ENCODE data around the gene LCN12.

The LCN12 gene

DNA sequence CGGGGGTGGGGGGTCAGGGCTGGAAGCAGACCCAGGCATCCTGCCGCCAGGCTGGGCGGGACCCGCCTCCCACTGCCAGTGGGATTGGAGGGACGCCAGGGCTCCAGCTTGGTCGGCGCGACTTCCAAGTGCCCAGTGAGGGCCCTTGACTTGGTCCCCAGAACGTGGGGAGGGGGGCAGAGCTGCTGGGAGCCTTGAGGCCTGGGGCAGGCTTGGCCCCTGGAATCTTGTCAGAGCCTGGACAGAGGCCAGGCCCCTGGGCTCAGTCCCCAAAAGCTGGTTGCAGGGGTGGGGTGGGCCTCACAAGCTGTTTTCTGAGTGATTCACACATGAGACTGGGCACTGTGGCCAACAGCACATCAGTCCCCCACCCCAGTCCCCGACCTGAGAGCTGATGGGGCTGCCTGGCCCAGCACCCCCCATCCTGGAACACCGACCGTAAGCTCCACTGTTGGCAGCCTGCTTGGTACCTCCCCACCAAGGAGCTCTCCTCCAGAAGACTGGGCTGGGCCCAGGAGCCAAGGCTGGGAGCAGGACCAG is 43.8 kb downstream of the LCN12 start:
- Histone ChIP-seq H2BK12ac (ENCODE audit: low read length) (no peak overlapping the region), H4K8ac (ENCODE audit: low read depth, low read length) (no peak overlapping the region), H3K14ac (ENCODE audit: low read length) (no peak overlapping the region), H2AFZ (ENCODE audit: low read length) (no peak overlapping the region), H3K4me3 (ENCODE audit: low read length in 2 of 2) (no peak overlapping the region), H3K4me1 (ENCODE audit: control insufficient read depth in 2 of 2, insufficient read depth in 1 of 2, low read depth in 1 of 2, low read length in 2 of 2) (peaks cover 9 to 19% of the 10 kb centered on the region in 2 donors), H2BK120ac (ENCODE audit: low read depth, low read length) (no peak overlapping the region), H2AK5ac (ENCODE audit: low read depth, low read length) (peak overlapping the region; percentile 88), H2BK5ac (ENCODE audit: low read length) (peak overlapping the region; percentile 11), H4K91ac (ENCODE audit: low read depth, low read length, poor library complexity) (no peak overlapping the region), H3K23ac (ENCODE audit: low read depth, low read length, poor library complexity) (no peak overlapping the region), H3K27me3 (ENCODE audit: control insufficient read depth in 3 of 3, insufficient read depth in 3 of 3, low read depth in 1 of 3, low read length in 3 of 3) (peaks cover 0 to 5% (median 0%) of the 10 kb centered on the region in 3 experiments), H3K18ac (ENCODE audit: low read length) (peak overlapping the region; percentile 92), H3K79me1 (ENCODE audit: low read depth, low read length) (peaks cover 9% of the 10 kb centered on the region), H3K36me3 (replicated peaks in 1 of 2; ENCODE audit: control insufficient read depth in 2 of 2, insufficient read depth in 2 of 2, low read length in 2 of 2) (peaks cover 6 to 15% of the 10 kb centered on the region in 2 donors), H2BK15ac (ENCODE audit: low read length) (peak overlapping the region; percentile 81), H3K9me3 (replicated peaks in 1 of 2; ENCODE audit: control insufficient read depth in 2 of 2, insufficient read depth in 1 of 2, low read depth in 1 of 2, low read length in 2 of 2) (peaks cover 3 to 6% of the 10 kb centered on the region in 2 donors), H3K4me2 (ENCODE audit: insufficient read depth, low read length, poor library complexity, severe bottlenecking) (no peak overlapping the region), H3K4ac (ENCODE audit: low read length) (no peak overlapping the region), H3K27ac (replicated peaks; ENCODE audit: low read length) (no peak overlapping the region), H3K9ac (ENCODE audit: low read depth, low read length, poor library complexity) (no peak overlapping the region)
- no CpG with 5 or more reads among the region's 12 CpGs for WGBS, 2 donors (ENCODE audit: extremely low coverage in 2 of 2, insufficient read length in 2 of 2, insufficient replicate concordance in 1 of 2)
- no peak for DNase-seq (ENCODE audit: low spot score)

DNA sequence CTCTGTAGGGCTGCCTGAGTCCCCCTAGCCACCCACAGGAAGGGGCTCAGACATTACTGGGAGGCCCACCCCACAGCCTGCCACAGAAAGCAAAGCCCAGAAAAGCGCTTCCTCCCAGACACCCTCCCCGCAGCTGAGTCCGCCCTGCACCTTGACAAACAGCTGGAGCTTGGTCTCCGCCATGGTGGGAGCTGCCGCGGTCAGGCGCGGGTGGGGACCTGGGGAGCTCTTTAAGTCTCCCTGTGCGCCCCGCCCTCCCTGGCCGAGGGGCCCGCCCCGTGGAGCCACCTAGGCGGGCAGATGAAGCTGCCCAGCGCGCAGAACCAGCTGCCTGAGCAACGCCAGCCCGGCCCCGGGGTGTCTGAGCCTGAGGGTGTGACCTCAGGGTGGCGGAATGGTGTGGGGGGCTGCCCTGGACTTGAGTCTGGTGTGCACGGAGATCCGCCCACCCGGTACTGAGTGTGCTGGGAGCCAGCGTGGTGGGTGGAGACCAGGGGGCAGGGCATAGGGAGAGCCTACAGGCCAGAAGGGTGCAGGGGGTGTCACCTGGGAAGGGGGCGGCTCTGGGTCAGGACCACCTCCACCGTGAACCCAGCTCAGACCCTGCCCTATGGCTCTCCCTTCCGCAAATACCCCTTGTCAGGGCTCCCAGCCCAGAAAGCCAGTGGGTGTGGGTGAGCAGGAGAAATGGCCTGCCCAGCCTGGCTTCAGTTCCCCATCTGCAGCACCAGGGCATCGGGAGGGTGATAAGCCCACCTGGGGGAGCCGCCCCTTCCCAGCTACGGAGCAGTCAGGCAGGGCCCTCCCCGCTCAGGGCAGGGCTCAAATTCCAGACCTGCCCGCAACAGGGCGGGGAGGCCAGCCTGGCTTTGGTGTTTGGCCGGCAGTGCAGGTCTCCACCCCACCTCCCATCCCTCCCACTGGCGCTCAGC is 44.6 kb downstream of the LCN12 start, which contains the start of gene CLIC3:
TSS of gene CLIC3 (minus strand) at position 208 of the 932 bp plus-strand sequence. CDS start at position 183, 25 bp downstream.
- peak within 1 kb of the TSS; percentile 68 for H3K23ac ChIP-seq (ENCODE audit: low read depth, low read length, poor library complexity)
- peak within 1 kb of the TSS; percentile 81 for H3K9ac ChIP-seq (ENCODE audit: low read depth, low read length, poor library complexity)
- whole genome bisulfite sequencing, 2 donors (ENCODE audit: extremely low coverage in 2 of 2, insufficient read length in 2 of 2, insufficient replicate concordance in 1 of 2) = no CpG with 5 or more reads among the region's 35 CpGs
- peak within 1 kb of the TSS; percentile 96 for H2BK15ac ChIP-seq (ENCODE audit: low read length)
- peaks cover 0 to 5% (median 0%) of the 10 kb centered on the region in 3 experiments for H3K27me3 ChIP-seq (ENCODE audit: control insufficient read depth in 3 of 3, insufficient read depth in 3 of 3, low read depth in 1 of 3, low read length in 3 of 3)
- H4K91ac ChIP-seq (ENCODE audit: low read depth, low read length, poor library complexity) = no peak within 1 kb of the TSS
- peak within 1 kb of the TSS in 1 of 2 donors; percentile 23 for H3K4me3 ChIP-seq (ENCODE audit: low read length in 2 of 2)
- peak within 1 kb of the TSS; percentile 56 for H3K4me2 ChIP-seq (ENCODE audit: insufficient read depth, low read length, poor library complexity, severe bottlenecking)
- H3K27ac ChIP-seq (replicated peaks; ENCODE audit: low read length) = no peak within 1 kb of the TSS
- peak within 1 kb of the TSS; percentile 92 for H3K18ac ChIP-seq (ENCODE audit: low read length)
- peaks cover 9 to 19% of the 10 kb centered on the region in 2 donors for H3K4me1 ChIP-seq (ENCODE audit: control insufficient read depth in 2 of 2, insufficient read depth in 1 of 2, low read depth in 1 of 2, low read length in 2 of 2)
- peaks cover 6 to 15% of the 10 kb centered on the region in 2 donors for H3K36me3 ChIP-seq (replicated peaks in 1 of 2; ENCODE audit: control insufficient read depth in 2 of 2, insufficient read depth in 2 of 2, low read length in 2 of 2)
- H3K79me1 ChIP-seq (ENCODE audit: low read depth, low read length) = peaks cover 9% of the 10 kb centered on the region
- H2AK5ac ChIP-seq (ENCODE audit: low read depth, low read length) = peak within 1 kb of the TSS; percentile 88
- H2BK12ac ChIP-seq (ENCODE audit: low read length) = peak within 1 kb of the TSS; percentile 22
- no peaks in the 10 kb centered on the region for H3K9me3 ChIP-seq (replicated peaks in 1 of 2; ENCODE audit: control insufficient read depth in 2 of 2, insufficient read depth in 1 of 2, low read depth in 1 of 2, low read length in 2 of 2)
- DNase-seq (ENCODE audit: low spot score) = no peak
- H2BK5ac ChIP-seq (ENCODE audit: low read length) = peak within 1 kb of the TSS; percentile 11
- H4K8ac ChIP-seq (ENCODE audit: low read depth, low read length) = peak within 1 kb of the TSS; percentile 43
- no peak within 1 kb of the TSS for H2AFZ ChIP-seq (ENCODE audit: low read length)
- H3K4ac ChIP-seq (ENCODE audit: low read length) = no peak within 1 kb of the TSS
- no peak within 1 kb of the TSS for H2BK120ac ChIP-seq (ENCODE audit: low read depth, low read length)
- H3K14ac ChIP-seq (ENCODE audit: low read length) = peak within 1 kb of the TSS; percentile 85

DNA sequence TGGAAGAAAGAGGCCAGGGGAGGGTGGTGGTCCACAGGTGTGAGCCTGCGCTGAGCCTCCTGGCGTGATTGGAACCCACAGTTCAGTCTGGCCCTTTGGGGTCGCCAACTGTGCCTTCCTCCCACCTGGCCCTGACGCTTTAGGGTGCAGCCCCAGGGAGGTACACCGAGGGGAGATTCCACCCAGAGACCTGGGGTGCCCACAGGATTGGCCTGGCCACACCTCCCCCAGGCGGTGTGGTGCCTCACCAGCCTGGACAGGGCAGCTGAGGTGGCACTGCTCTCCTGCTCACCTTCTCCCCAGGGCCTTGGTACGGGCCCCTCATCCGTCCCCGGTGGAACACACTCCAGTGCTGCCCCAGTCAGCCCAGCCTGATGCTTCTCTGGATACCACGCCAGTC is 45.3 kb downstream of the LCN12 start:
- Histone ChIP-seq H3K79me1 (ENCODE audit: low read depth, low read length) (peaks cover 8% of the 10 kb centered on the region), H4K91ac (ENCODE audit: low read depth, low read length, poor library complexity) (no peak overlapping the region), H2BK15ac (ENCODE audit: low read length) (peak overlapping the region; percentile 96), H3K14ac (ENCODE audit: low read length) (peak overlapping the region; percentile 21), H3K4ac (ENCODE audit: low read length) (no peak overlapping the region), H2BK5ac (ENCODE audit: low read length) (peak overlapping the region; percentile 10), H3K23ac (ENCODE audit: low read depth, low read length, poor library complexity) (peak overlapping the region; percentile 65), H3K27me3 (ENCODE audit: control insufficient read depth in 3 of 3, insufficient read depth in 3 of 3, low read depth in 1 of 3, low read length in 3 of 3) (peaks cover 0 to 5% (median 0%) of the 10 kb centered on the region in 3 experiments), H3K27ac (replicated peaks; ENCODE audit: low read length) (no peak overlapping the region), H3K36me3 (replicated peaks in 1 of 2; ENCODE audit: control insufficient read depth in 2 of 2, insufficient read depth in 2 of 2, low read length in 2 of 2) (peaks cover 6 to 15% of the 10 kb centered on the region in 2 donors), H2BK120ac (ENCODE audit: low read depth, low read length) (no peak overlapping the region), H3K4me3 (ENCODE audit: low read length in 2 of 2) (no peak overlapping the region), H3K9ac (ENCODE audit: low read depth, low read length, poor library complexity) (peak overlapping the region; percentile 12), H2AFZ (ENCODE audit: low read length) (no peak overlapping the region), H2BK12ac (ENCODE audit: low read length) (peak overlapping the region; percentile 0), H3K4me1 (ENCODE audit: control insufficient read depth in 2 of 2, insufficient read depth in 1 of 2, low read depth in 1 of 2, low read length in 2 of 2) (peaks cover 9 to 19% of the 10 kb centered on the region in 2 donors), H4K8ac (ENCODE audit: low read depth, low read length) (no peak overlapping the region), H2AK5ac (ENCODE audit: low read depth, low read length) (peak overlapping the region; percentile 88), H3K9me3 (replicated peaks in 1 of 2; ENCODE audit: control insufficient read depth in 2 of 2, insufficient read depth in 1 of 2, low read depth in 1 of 2, low read length in 2 of 2) (no peaks in the 10 kb centered on the region), H3K18ac (ENCODE audit: low read length) (peak overlapping the region; percentile 92), H3K4me2 (ENCODE audit: insufficient read depth, low read length, poor library complexity, severe bottlenecking) (no peak overlapping the region)
- DNase-seq (ENCODE audit: low spot score) = no peak
- no CpG with 5 or more reads among the region's 10 CpGs for WGBS, 2 donors (ENCODE audit: extremely low coverage in 2 of 2, insufficient read length in 2 of 2, insufficient replicate concordance in 1 of 2)

DNA sequence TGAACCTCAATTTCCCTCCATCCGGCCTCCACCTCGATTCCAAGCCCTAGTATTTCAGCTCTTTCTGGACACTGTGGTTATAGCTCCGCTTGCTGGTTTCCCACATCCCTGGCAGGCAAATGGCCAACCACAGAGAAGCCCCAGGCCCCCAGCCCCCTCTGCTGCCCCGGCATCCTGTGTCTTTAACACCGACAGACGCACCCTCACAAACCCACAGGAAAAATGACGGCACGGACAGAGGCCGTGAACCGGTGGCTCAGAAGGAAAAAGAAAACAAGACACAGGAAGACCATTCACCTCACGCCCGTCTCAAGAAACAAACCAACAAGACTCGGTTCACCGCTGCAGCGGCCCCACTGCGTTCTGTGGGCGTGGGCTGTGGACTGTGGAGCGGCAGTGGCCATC is 45.8 kb downstream of the LCN12 start:
- Histone ChIP-seq H3K27me3 (ENCODE audit: control insufficient read depth in 3 of 3, insufficient read depth in 3 of 3, low read depth in 1 of 3, low read length in 3 of 3) (peaks cover 0 to 5% (median 0%) of the 10 kb centered on the region in 3 experiments), H4K8ac (ENCODE audit: low read depth, low read length) (no peak overlapping the region), H3K9me3 (replicated peaks in 1 of 2; ENCODE audit: control insufficient read depth in 2 of 2, insufficient read depth in 1 of 2, low read depth in 1 of 2, low read length in 2 of 2) (no peaks in the 10 kb centered on the region), H3K4me2 (ENCODE audit: insufficient read depth, low read length, poor library complexity, severe bottlenecking) (no peak overlapping the region), H2BK5ac (ENCODE audit: low read length) (peak overlapping the region; percentile 10), H4K91ac (ENCODE audit: low read depth, low read length, poor library complexity) (no peak overlapping the region), H2BK120ac (ENCODE audit: low read depth, low read length) (no peak overlapping the region), H3K9ac (ENCODE audit: low read depth, low read length, poor library complexity) (peak overlapping the region; percentile 44), H3K36me3 (replicated peaks in 1 of 2; ENCODE audit: control insufficient read depth in 2 of 2, insufficient read depth in 2 of 2, low read length in 2 of 2) (peaks cover 6 to 15% of the 10 kb centered on the region in 2 donors), H3K4me3 (ENCODE audit: low read length in 2 of 2) (no peak overlapping the region), H2AK5ac (ENCODE audit: low read depth, low read length) (peak overlapping the region; percentile 61), H3K23ac (ENCODE audit: low read depth, low read length, poor library complexity) (peak overlapping the region; percentile 95), H3K4me1 (ENCODE audit: control insufficient read depth in 2 of 2, insufficient read depth in 1 of 2, low read depth in 1 of 2, low read length in 2 of 2) (peaks cover 9 to 19% of the 10 kb centered on the region in 2 donors), H3K79me1 (ENCODE audit: low read depth, low read length) (peaks cover 4% of the 10 kb centered on the region), H3K27ac (replicated peaks; ENCODE audit: low read length) (no peak overlapping the region), H3K18ac (ENCODE audit: low read length) (no peak overlapping the region), H2AFZ (ENCODE audit: low read length) (no peak overlapping the region), H2BK15ac (ENCODE audit: low read length) (peak overlapping the region; percentile 96), H3K14ac (ENCODE audit: low read length) (no peak overlapping the region), H2BK12ac (ENCODE audit: low read length) (no peak overlapping the region), H3K4ac (ENCODE audit: low read length) (no peak overlapping the region)
- no CpG with 5 or more reads among the region's 18 CpGs for WGBS, 2 donors (ENCODE audit: extremely low coverage in 2 of 2, insufficient read length in 2 of 2, insufficient replicate concordance in 1 of 2)
- no peak for DNase-seq (ENCODE audit: low spot score)
